IMR-90 (cell line): ENCODE results near the gene MPRIP.

Source experiments
- CEBPB ChIP-seq: IDR thresholded peaks from 2 replicates; pipeline ENCODE4 v1.6.1; 2012; ENCODE audit warnings: low read depth, low read length, improper control_type of control experiment
- MAZ ChIP-seq: IDR thresholded peaks from 2 replicates; pipeline ENCODE4 v1.6.1; 2012; ENCODE audit warnings: low read depth, mild to moderate bottlenecking, low read length, improper control_type of control experiment, moderate library complexity, borderline replicate concordance
- NFE2L2 ChIP-seq: fragments of 150-350 bp; IDR thresholded peaks from 2 replicates; pipeline ENCODE4 v1.6.1; 2016; ENCODE audit warnings: low read depth, mild to moderate bottlenecking, low read length
- POLR2A ChIP-seq: IDR thresholded peaks from 2 replicates; pipeline ENCODE4 v1.6.1; 2012; ENCODE audit warnings: mild to moderate bottlenecking, low read depth, low read length
- USF2 ChIP-seq: fragments of 150-350 bp; IDR thresholded peaks from 2 replicates; pipeline ENCODE4 v1.6.1; 2017; ENCODE audit warnings: mild to moderate bottlenecking, antibody characterized with exemption, low read length, low read depth
- TF ChIP-seq, protein P1 (sequence below): conservative IDR thresholded peaks from 2 replicates; pipeline ENCODE4 v1.5.1; 2012; ENCODE audit warnings: mild to moderate bottlenecking, low read depth, low read length, improper control_type of control experiment

DNA sequence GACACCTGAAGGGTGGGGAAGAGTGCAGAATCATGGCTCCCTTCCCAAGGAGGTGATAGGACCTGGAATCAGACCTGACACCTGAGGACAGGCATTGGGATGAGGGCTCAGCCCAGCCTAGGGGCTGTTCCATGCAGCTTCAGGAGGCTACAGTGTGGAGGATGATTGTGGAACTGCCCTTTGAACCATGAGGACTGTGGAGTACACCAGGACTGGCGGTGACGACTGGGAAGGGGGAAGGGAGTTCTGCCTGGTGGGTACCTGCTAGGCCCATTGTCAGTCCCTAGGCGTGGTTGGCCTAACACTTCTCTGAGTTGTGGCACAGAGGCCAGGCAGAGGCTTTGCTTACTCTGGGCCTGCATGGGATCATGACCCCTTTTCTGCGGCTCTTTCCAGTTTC, 76.1 kb downstream of the MPRIP start:
- TF ChIP-seq, protein P1, sequence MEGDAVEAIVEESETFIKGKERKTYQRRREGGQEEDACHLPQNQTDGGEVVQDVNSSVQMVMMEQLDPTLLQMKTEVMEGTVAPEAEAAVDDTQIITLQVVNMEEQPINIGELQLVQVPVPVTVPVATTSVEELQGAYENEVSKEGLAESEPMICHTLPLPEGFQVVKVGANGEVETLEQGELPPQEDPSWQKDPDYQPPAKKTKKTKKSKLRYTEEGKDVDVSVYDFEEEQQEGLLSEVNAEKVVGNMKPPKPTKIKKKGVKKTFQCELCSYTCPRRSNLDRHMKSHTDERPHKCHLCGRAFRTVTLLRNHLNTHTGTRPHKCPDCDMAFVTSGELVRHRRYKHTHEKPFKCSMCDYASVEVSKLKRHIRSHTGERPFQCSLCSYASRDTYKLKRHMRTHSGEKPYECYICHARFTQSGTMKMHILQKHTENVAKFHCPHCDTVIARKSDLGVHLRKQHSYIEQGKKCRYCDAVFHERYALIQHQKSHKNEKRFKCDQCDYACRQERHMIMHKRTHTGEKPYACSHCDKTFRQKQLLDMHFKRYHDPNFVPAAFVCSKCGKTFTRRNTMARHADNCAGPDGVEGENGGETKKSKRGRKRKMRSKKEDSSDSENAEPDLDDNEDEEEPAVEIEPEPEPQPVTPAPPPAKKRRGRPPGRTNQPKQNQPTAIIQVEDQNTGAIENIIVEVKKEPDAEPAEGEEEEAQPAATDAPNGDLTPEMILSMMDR: no peak
- TF ChIP-seq MAZ (no peak), CEBPB (no peak), USF2 (no peak), POLR2A (no peak), NFE2L2 (no peak)
